ENCODE measurements around the gene PLBD2.

PLBD2 gene

DNA sequence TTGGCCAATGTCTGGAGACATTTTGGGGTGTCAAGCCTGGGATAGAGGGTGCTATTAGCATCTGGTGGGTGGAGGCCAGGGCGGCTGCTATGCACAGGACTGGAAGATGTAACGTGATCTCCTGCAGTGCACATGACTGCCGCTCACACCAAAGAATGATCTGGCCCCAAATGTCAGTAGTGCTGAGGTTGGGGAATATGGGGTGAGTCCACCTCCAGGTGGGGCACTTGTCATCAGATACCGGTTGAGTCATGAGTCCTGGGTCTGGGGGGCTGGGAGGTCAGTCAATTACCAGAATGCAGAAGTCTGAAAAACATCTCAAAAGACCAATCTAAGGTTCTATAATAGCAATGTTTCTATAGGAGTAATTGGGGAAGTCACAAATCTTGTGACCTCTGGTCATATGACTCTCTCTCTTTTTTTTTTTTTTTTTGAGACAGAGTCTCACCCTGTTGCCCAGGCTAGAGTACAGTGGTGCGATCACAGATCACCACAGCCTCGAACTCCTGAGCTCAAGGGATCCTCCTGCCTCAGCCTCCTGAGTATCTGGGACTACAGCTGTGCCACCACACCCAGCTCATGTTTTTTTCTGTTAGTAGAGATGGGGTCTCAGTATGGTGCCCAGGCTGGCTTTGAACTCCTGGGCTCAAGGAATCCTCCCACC, 57.8 kb downstream of the PLBD2 start:
- no peaks in the 10 kb centered on the region for H3K27me3 ChIP-seq (ENCODE audit: insufficient read depth, low read length)
- H3K9me3 ChIP-seq (ENCODE audit: insufficient read depth, low read depth, low read length), result no peaks in the 10 kb centered on the region
- no peak overlapping the region for H3K9ac ChIP-seq (ENCODE audit: low read depth, low read length)
- H3K4me3 ChIP-seq (ENCODE audit: low read length), result no peak overlapping the region
- no peaks in the 10 kb centered on the region for H3K4me1 ChIP-seq (ENCODE audit: insufficient read depth, low read length)
- H3K27ac ChIP-seq (ENCODE audit: low read length), result no peak overlapping the region
- no peaks in the 10 kb centered on the region for H3K36me3 ChIP-seq (ENCODE audit: insufficient read depth, low read depth, low read length)

- Histone ChIP-seq H3K4me3 (ENCODE audit: low read length) (no peak overlapping the region), H3K27ac (ENCODE audit: low read length) (no peak overlapping the region), H3K36me3 (ENCODE audit: insufficient read depth, low read depth, low read length) (no peaks in the 10 kb centered on the region), H3K9me3 (ENCODE audit: insufficient read depth, low read depth, low read length) (no peaks in the 10 kb centered on the region), H3K4me1 (ENCODE audit: insufficient read depth, low read length) (peaks cover 6% of the 10 kb centered on the region; the same call in 1 of the 2 replicates), H3K27me3 (ENCODE audit: insufficient read depth, low read length) (no peaks in the 10 kb centered on the region), H3K9ac (ENCODE audit: low read depth, low read length) (no peak overlapping the region)
Measured at GRCh38 chr12:113418213-113418879, 60.0 kb downstream of the PLBD2 start.

DNA sequence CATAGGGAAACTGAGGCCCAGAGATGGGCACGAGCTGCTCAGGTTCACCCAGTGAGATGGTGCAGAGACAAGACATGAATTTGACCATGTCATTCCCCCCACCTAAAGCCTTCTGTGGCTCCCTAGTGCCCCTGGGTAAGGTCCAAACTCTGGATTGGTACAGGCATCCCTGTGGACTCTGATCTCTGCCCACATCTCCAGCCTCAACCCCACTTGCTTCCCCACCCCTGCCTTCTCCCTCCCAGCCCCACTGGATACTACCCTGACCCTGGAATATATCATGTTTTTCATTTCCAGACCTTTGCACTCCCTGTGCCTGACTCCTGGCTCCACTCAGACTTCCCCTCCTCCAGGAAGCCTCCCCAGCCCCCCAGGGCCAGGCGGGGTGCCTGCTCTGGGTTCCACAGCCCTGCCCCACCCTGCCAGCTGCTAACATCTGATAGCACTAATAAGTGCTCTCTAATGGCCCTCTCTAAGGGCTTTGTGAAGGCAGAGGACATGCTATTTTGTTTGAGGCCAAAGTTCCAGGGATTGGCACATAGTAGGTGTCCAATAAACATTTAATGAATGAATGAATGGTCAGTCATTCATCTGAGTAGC, 62.7 kb downstream of the PLBD2 start:
- Histone ChIP-seq H3K27me3 (ENCODE audit: insufficient read depth, low read length) (no peaks in the 10 kb centered on the region), H3K9me3 (ENCODE audit: insufficient read depth, low read depth, low read length) (no peaks in the 10 kb centered on the region), H3K36me3 (ENCODE audit: insufficient read depth, low read depth, low read length) (no peaks in the 10 kb centered on the region), H3K9ac (ENCODE audit: low read depth, low read length) (no peak overlapping the region), H3K4me1 (ENCODE audit: insufficient read depth, low read length) (peaks cover 9% of the 10 kb centered on the region; the same call in 1 of the 2 replicates), H3K4me3 (ENCODE audit: low read length) (no peak overlapping the region), H3K27ac (ENCODE audit: low read length) (no peak overlapping the region)

- peaks cover 9% of the 10 kb centered on the region; the same call in 1 of the 2 replicates for H3K4me1 ChIP-seq (ENCODE audit: insufficient read depth, low read length)
- no peaks in the 10 kb centered on the region for H3K27me3 ChIP-seq (ENCODE audit: insufficient read depth, low read length)
- peak within 1 kb of the TSS; percentile 42; the same call in 1 of the 2 replicates for H3K4me3 ChIP-seq (ENCODE audit: low read length)
- H3K27ac ChIP-seq (ENCODE audit: low read length), result no peak within 1 kb of the TSS
- H3K9me3 ChIP-seq (ENCODE audit: insufficient read depth, low read depth, low read length), result no peaks in the 10 kb centered on the region
- no peaks in the 10 kb centered on the region for H3K36me3 ChIP-seq (ENCODE audit: insufficient read depth, low read depth, low read length)
- H3K9ac ChIP-seq (ENCODE audit: low read depth, low read length), result peak within 1 kb of the TSS; percentile 51; the same call in 1 of the 2 replicates
Measured at GRCh38 chr12:113422030-113422885, 63.9 kb downstream of the PLBD2 start, which contains the start of gene SDSL. TSS of gene SDSL (plus strand) at chr12:113422380. CDS start at chr12:113427983, 5,603 bp downstream.

- peaks cover 9% of the 10 kb centered on the region; the same call in 1 of the 2 replicates for H3K4me1 ChIP-seq (ENCODE audit: insufficient read depth, low read length)
- H3K9ac ChIP-seq (ENCODE audit: low read depth, low read length), result peak overlapping the region; percentile 51; the same call in 1 of the 2 replicates
- peak overlapping the region; percentile 42; the same call in 1 of the 2 replicates for H3K4me3 ChIP-seq (ENCODE audit: low read length)
- no peaks in the 10 kb centered on the region for H3K27me3 ChIP-seq (ENCODE audit: insufficient read depth, low read length)
- no peak overlapping the region for H3K27ac ChIP-seq (ENCODE audit: low read length)
- no peaks in the 10 kb centered on the region for H3K9me3 ChIP-seq (ENCODE audit: insufficient read depth, low read depth, low read length)
- no peaks in the 10 kb centered on the region for H3K36me3 ChIP-seq (ENCODE audit: insufficient read depth, low read depth, low read length)
Measured at GRCh38 chr12:113422886-113423669, 64.7 kb downstream of the PLBD2 start.

DNA sequence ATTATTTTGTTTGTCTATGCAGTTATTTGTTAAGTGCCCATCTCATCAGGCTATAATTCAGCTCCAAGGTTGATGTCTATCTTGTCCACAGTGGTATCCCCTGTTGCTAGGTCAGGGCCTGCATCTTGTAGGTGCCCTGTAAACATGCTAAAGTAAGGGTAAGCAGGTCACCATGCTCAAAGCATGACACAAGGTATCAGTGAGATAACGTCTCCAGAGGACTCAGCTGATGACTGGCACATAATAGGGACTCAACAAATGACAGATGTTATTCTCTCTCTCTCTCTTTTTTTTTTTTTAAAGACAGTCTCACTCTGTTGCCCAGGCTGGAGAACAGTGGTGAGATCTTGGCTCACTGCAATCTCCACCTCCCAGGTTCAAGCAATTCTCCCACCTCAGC, 66.1 kb downstream of the PLBD2 start:
- no peaks in the 10 kb centered on the region for H3K9me3 ChIP-seq (ENCODE audit: insufficient read depth, low read depth, low read length)
- H3K4me1 ChIP-seq (ENCODE audit: insufficient read depth, low read length), result peaks cover 9% of the 10 kb centered on the region; the same call in 1 of the 2 replicates
- no peak overlapping the region for H3K27ac ChIP-seq (ENCODE audit: low read length)

DNA sequence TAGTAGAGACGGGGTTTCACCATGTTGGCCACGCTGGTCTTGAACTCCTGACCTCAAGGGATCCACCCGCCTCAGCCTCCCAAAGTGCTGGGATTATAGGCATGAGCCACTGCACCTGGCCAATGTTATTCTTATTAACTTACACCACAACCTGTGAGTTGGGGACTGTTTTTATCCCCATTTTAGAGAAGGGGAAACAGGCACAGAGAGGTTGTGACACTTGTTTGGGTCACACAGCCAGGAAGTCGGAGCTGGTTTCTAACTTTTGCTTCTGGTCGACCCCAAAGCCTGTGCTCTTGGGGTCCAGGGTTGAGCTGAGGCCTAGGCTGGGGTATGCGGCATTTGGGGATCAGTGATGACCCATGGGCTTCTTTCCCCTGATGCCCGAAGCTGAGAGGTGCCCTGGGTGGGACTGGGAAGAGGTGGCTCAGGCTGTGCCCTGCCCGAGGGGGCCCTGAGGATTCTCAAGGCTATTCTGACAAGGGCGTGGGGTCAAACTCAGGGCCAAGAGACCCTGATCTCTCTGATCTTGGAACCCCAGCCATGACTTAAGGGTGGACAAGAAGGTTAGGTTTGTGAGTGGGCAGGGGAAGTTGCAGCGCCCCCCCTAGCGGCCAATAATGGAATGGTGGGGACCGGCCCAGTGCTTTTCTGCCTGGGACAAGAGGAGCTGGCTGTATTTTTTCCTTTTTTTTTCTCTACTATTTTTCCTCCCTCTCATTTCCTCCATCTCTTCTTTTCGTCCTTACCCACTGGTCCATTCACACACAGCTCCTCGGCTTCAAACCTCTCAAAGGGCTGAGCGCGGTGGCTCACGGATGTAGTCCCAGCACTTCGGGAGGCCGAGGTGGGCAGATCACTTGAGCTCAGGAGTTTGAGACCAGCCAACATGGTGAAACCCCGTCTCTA, 66.8 kb downstream of the PLBD2 start:
- peak overlapping the region; percentile 48; the same call in 1 of the 2 replicates for H3K4me3 ChIP-seq (ENCODE audit: low read length)
- H3K9ac ChIP-seq (ENCODE audit: low read depth, low read length), result peak overlapping the region; percentile 73; the same call in 1 of the 2 replicates
- no peaks in the 10 kb centered on the region for H3K36me3 ChIP-seq (ENCODE audit: insufficient read depth, low read depth, low read length)
- H3K27me3 ChIP-seq (ENCODE audit: insufficient read depth, low read length), result no peaks in the 10 kb centered on the region
- no peaks in the 10 kb centered on the region for H3K9me3 ChIP-seq (ENCODE audit: insufficient read depth, low read depth, low read length)
- peaks cover 9% of the 10 kb centered on the region; the same call in 1 of the 2 replicates for H3K4me1 ChIP-seq (ENCODE audit: insufficient read depth, low read length)
- H3K27ac ChIP-seq (ENCODE audit: low read length), result no peak overlapping the region

More for the DNA sequence above, 66.1 kb downstream of the PLBD2 start:
- no peaks in the 10 kb centered on the region for H3K27me3 ChIP-seq (ENCODE audit: insufficient read depth, low read length)
- no peak overlapping the region for H3K9ac ChIP-seq (ENCODE audit: low read depth, low read length)
- H3K36me3 ChIP-seq (ENCODE audit: insufficient read depth, low read depth, low read length), result no peaks in the 10 kb centered on the region
- no peak overlapping the region for H3K4me3 ChIP-seq (ENCODE audit: low read length)

DNA sequence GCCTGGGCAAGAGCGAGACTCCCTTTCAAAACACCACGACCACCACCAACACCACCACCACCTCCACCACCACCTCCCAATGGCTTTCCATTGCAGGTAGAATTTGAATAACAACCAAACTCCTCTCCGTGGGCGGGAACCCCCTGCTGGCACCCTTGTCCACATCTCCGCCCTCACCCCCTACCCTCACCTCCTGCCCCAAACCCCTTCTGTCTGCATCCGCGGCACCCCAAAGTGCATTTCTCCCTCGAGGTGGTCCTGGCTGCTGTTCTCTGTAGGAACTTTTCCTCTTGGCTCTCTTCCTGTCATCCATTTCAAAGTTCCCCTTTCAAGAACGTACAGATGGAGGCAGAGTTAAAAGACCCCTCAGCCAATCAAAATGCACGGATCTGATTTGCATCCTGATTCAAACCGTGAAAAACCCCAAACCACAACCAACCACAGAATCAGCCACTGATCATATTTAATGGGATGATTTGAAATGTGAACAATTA, 67.6 kb downstream of the PLBD2 start:
- H3K9ac ChIP-seq (ENCODE audit: low read depth, low read length), result peak overlapping the region; percentile 73; the same call in 1 of the 2 replicates
- peaks cover 9% of the 10 kb centered on the region; the same call in 1 of the 2 replicates for H3K4me1 ChIP-seq (ENCODE audit: insufficient read depth, low read length)
- H3K27ac ChIP-seq (ENCODE audit: low read length), result no peak overlapping the region
- no peaks in the 10 kb centered on the region for H3K9me3 ChIP-seq (ENCODE audit: insufficient read depth, low read depth, low read length)
- H3K27me3 ChIP-seq (ENCODE audit: insufficient read depth, low read length), result no peaks in the 10 kb centered on the region
- H3K4me3 ChIP-seq (ENCODE audit: low read length), result peak overlapping the region; percentile 48; the same call in 1 of the 2 replicates
- H3K36me3 ChIP-seq (ENCODE audit: insufficient read depth, low read depth, low read length), result no peaks in the 10 kb centered on the region

DNA sequence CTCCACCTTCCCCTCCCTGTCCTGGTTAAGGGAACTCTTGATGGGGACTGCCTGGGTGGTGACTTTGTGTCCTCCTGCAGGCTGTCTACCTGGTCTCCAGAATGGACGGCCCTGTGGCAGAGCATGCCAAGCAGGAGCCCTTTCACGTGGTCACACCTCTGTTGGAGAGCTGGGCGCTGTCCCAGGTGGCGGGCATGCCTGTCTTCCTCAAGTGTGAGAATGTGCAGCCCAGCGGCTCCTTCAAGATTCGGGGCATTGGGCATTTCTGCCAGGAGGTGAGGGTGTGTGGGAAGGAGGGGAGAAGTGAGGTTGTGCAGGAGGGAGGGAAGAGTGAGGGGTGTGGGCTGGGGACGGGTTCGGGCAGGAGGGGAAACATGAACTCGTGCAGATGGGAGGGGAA, 69.5 kb downstream of the PLBD2 start:
- H3K4me1 ChIP-seq (ENCODE audit: insufficient read depth, low read length), result 0 out of 2 replicates have a peak, but pooled peaks cover 3% of the 10 kb centered on the region
- H3K27ac ChIP-seq (ENCODE audit: low read length), result no peak overlapping the region
- H3K9me3 ChIP-seq (ENCODE audit: insufficient read depth, low read depth, low read length), result no peaks in the 10 kb centered on the region
- no peak overlapping the region for H3K4me3 ChIP-seq (ENCODE audit: low read length)
- H3K9ac ChIP-seq (ENCODE audit: low read depth, low read length), result no peak overlapping the region
- no peaks in the 10 kb centered on the region for H3K27me3 ChIP-seq (ENCODE audit: insufficient read depth, low read length)
- H3K36me3 ChIP-seq (ENCODE audit: insufficient read depth, low read depth, low read length), result no peaks in the 10 kb centered on the region

- H3K27me3 ChIP-seq (ENCODE audit: insufficient read depth, low read length), result no peaks in the 10 kb centered on the region
Measured at GRCh38 chr12:113428482-113428881, 70.1 kb downstream of the PLBD2 start.

More at GRCh38 chr12:113428482-113428881, 70.1 kb downstream of the PLBD2 start:
- H3K4me3 ChIP-seq (ENCODE audit: low read length), result no peak overlapping the region
- 0 out of 2 replicates have a peak, but pooled peaks cover 3% of the 10 kb centered on the region for H3K4me1 ChIP-seq (ENCODE audit: insufficient read depth, low read length)
- H3K9me3 ChIP-seq (ENCODE audit: insufficient read depth, low read depth, low read length), result no peaks in the 10 kb centered on the region
- no peaks in the 10 kb centered on the region for H3K36me3 ChIP-seq (ENCODE audit: insufficient read depth, low read depth, low read length)
- no peak overlapping the region for H3K9ac ChIP-seq (ENCODE audit: low read depth, low read length)
- no peak overlapping the region for H3K27ac ChIP-seq (ENCODE audit: low read length)
